ENCODE data around the gene SLC51A.
"Not testable (repeated sequence)": the region's sequence is repeated elsewhere in the genome, so short reads cannot be mapped to it uniquely, and the experiment has no call there.

SLC51A gene

GRCh38 chr3:196193736-196194541, 22.4 kb upstream of the SLC51A start:
- DNase-seq, result no peak

- DNase-seq, result no peak
Observed at GRCh38 chr3:196194542-196194915, 21.8 kb upstream of the SLC51A start.

GRCh38 chr3:196195664-196196265, 20.6 kb upstream of the SLC51A start:
- no peak for DNase-seq

GRCh38 chr3:196197524-196197923, 18.8 kb upstream of the SLC51A start:
- no peak for DNase-seq

- no peak for DNase-seq
Observed at GRCh38 chr3:196198081-196198675, 18.2 kb upstream of the SLC51A start.

- DNase-seq, result no peak
Observed at GRCh38 chr3:196198771-196199753, 17.3 kb upstream of the SLC51A start.

GRCh38 chr3:196202516-196202970, 13.8 kb upstream of the SLC51A start:
- DNase-seq, result peak; percentile 48

- DNase-seq, result no peak
Observed at GRCh38 chr3:196203846-196204245, 12.5 kb upstream of the SLC51A start.

GRCh38 chr3:196205442-196206205, 10.7 kb upstream of the SLC51A start:
- not testable (repeated sequence) for DNase-seq

- no peak for DNase-seq
Observed at GRCh38 chr3:196207159-196207832, 9.0 kb upstream of the SLC51A start.

GRCh38 chr3:196207833-196208607, 8.3 kb upstream of the SLC51A start:
- DNase-seq, result no peak

GRCh38 chr3:196208942-196209695, 7.2 kb upstream of the SLC51A start:
- no peak for DNase-seq

- not testable (repeated sequence) for DNase-seq
Observed at GRCh38 chr3:196209944-196210672, 6.2 kb upstream of the SLC51A start.

GRCh38 chr3:196210673-196211556, 5.4 kb upstream of the SLC51A start, which contains the start of gene ZDHHC19:
Gene ZDHHC19, minus strand, starts transcription at chr3:196211400. Its CDS starts 85 bp downstream, at chr3:196211315.
- no peak for DNase-seq

GRCh38 chr3:196214783-196215441, 1.4 kb upstream of the SLC51A start:
- no peak for DNase-seq

- no peak for DNase-seq
Observed at GRCh38 chr3:196215493-196216020, 777 bp upstream of the SLC51A start.

- DNase-seq, result no peak
Observed at GRCh38 chr3:196216681-196217211, 412 bp downstream of the SLC51A start.
